GM12878 (cell line): Measurements from ENCODE around the gene LYZL1. TPM values are rescaled to one million over a fixed set of nuclear protein-coding genes. Genes with fewer than 3 reads are reported as not detected.

Experiments
- ATAC-seq: fragments of 200-7000 bp; cut with Tn5 transposase; 3 replicates; pipeline ENCODE4 v1.9.1; 2020; ENCODE audit warnings: mild to moderate bottlenecking, moderate library complexity
- BruUV-seq: library from RNA; stranded (reverse); fragments of 400-500 nt; replicated peaks from 2 replicates; lab custom pipeline; 2021; lab: Mats Ljungman, UMichigan
- CTCF ChIA-PET: fragments of 300-600 bp; sonication (Branson Sonifier 250); formaldehyde crosslinking; extraction: SDS; loops from one replicate; lab custom pipeline; 2021; ENCODE audit warnings: inconsistent platforms; lab: Yijun Ruan, JAX
- POLR2A ChIA-PET: fragments of 350-600 bp; formaldehyde crosslinking; extraction: SDS; loops from one replicate; lab custom pipeline; 2021; ENCODE audit warnings: inconsistent platforms; lab: Charles Lee
- RAD21 ChIA-PET: fragments of 300-600 bp; sonication (Branson Sonifier 250); formaldehyde crosslinking; loops from one replicate; lab custom pipeline; 2023; ENCODE audit warnings: antibody characterized with exemption; ENCODE audit not compliant: unreplicated experiment; lab: Charles Lee
- SMC1A ChIA-PET: fragments of 300-600 bp; sonication (Branson Sonifier 250); formaldehyde crosslinking; loops from one replicate; lab custom pipeline; 2023; ENCODE audit not compliant: unreplicated experiment, uncharacterized antibody; lab: Charles Lee
- DNase-seq: peaks from one replicate; pipeline ENCODE4 v3.0.0-alpha.2; 2011; ENCODE audit warnings: low read depth, low spot score
- FAIRE-seq: peaks from 3 replicates; lab custom pipeline; 2011; peaks lifted over from hg19 to GRCh38; lab: Jason Lieb, UNC
- H2AFZ ChIP-seq: 2 replicates; pipeline ENCODE4 v1.6.0; 2011; ENCODE audit warnings: low read depth, low read length, control low read depth; ENCODE audit not compliant: control insufficient read depth
- H3K27ac ChIP-seq: 2 replicates; pipeline ENCODE4 v1.5.1; 2011; ENCODE audit warnings: control low read depth; ENCODE audit not compliant: control insufficient read depth, insufficient read depth
- H3K27me3 ChIP-seq, 2 experiments: replicated peaks in 1 of 2; 2 replicates each; pipeline versions ENCODE4 v1.6.0 to v1.6.1; 2011; ENCODE audit warnings: low read length in 1 of 2; ENCODE audit not compliant: control insufficient read depth in 2 of 2, insufficient read depth in 2 of 2
- H3K36me3 ChIP-seq, 2 experiments: 2 replicates each; pipeline ENCODE4 v1.5.1; 2011; ENCODE audit warnings: low read length in 1 of 2; ENCODE audit not compliant: control insufficient read depth in 2 of 2, insufficient read depth in 2 of 2
- H3K4me1 ChIP-seq: 2 replicates; pipeline ENCODE4 v1.6.1; 2011; ENCODE audit warnings: mild to moderate bottlenecking, low read length, moderate library complexity, mixed read lengths; ENCODE audit not compliant: control insufficient read depth, insufficient read depth
- H3K4me2 ChIP-seq: 2 replicates; pipeline ENCODE4 v1.6.0; 2011; ENCODE audit warnings: control low read depth; ENCODE audit not compliant: control insufficient read depth, insufficient read depth
- H3K4me3 ChIP-seq: fragments of 200-600 bp; sonication (generic); 2 replicates; pipeline ENCODE4 v1.5.1; 2016
- H3K79me2 ChIP-seq: 2 replicates; pipeline ENCODE4 v1.6.0; 2011; ENCODE audit warnings: low read length; ENCODE audit not compliant: control insufficient read depth, insufficient read depth
- H3K9ac ChIP-seq: 2 replicates; pipeline ENCODE4 v1.8.0; 2011; ENCODE audit warnings: low read length, control low read depth, mixed read lengths; ENCODE audit not compliant: control insufficient read depth, insufficient read depth
- H3K9me3 ChIP-seq: replicated peaks from 3 replicates; pipeline ENCODE4 v1.5.1; 2011; ENCODE audit warnings: mild to moderate bottlenecking, low read length; ENCODE audit not compliant: control insufficient read depth, insufficient read depth
- H4K20me1 ChIP-seq: 2 replicates; pipeline ENCODE4 v1.6.0; 2011; ENCODE audit not compliant: control insufficient read depth, insufficient read depth
- CEBPZ ChIP-seq: fragments of 150-350 bp; IDR thresholded peaks from 2 replicates; pipeline ENCODE4 v1.6.1; 2016; ENCODE audit warnings: low read depth, low read length
- GABPA ChIP-seq: IDR thresholded peaks from 2 replicates; pipeline ENCODE4 v1.6.1; 2014; ENCODE audit warnings: antibody characterized with exemption, low read depth, mild to moderate bottlenecking, inconsistent platforms
- HCFC1 ChIP-seq: fragments of 150-350 bp; IDR thresholded peaks from 2 replicates; pipeline ENCODE4 v1.6.1; 2014; ENCODE audit warnings: low read length
- KAT2A ChIP-seq: conservative IDR thresholded peaks from 2 replicates; pipeline ENCODE4 v1.6.1; 2011; ENCODE audit warnings: low read depth, low read length; ENCODE audit not compliant: control insufficient read depth
- POLR2AphosphoS2 ChIP-seq: IDR thresholded peaks from 2 replicates; pipeline ENCODE4 v1.6.1; 2011; ENCODE audit warnings: low read depth, mild to moderate bottlenecking, low read length, improper control_type of control experiment, moderate library complexity
- RCOR1 ChIP-seq: conservative IDR thresholded peaks from 2 replicates; pipeline ENCODE4 v1.6.1; 2012; ENCODE audit warnings: low read depth, low read length, improper control_type of control experiment
- SMC3 ChIP-seq: IDR thresholded peaks from 2 replicates; pipeline ENCODE4 v1.6.1; 2011; ENCODE audit warnings: low read length, improper control_type of control experiment, borderline replicate concordance
- SREBF1 ChIP-seq: IDR thresholded peaks from 2 replicates; pipeline ENCODE4 v1.6.1; 2012; ENCODE audit warnings: mild to moderate bottlenecking, low read length
- ZBTB11 ChIP-seq: fragments of 450-650 bp; formaldehyde crosslinking; IDR thresholded peaks from 2 replicates; pipeline ENCODE4 v1.5.0; 2022; ENCODE audit warnings: mild to moderate bottlenecking, missing genetic modification characterization
- ZBTB40 ChIP-seq: fragments of 450-650 bp; IDR thresholded peaks from 2 replicates; pipeline ENCODE4 v1.6.1; 2016; ENCODE audit warnings: mild to moderate bottlenecking, moderate library complexity, borderline replicate concordance
- WGBS: methylation state at CpG from one replicate; pipeline ENCODE4 v1.1.6; 2016; ENCODE audit warnings: low lambda C conversion rate; ENCODE audit not compliant: insufficient replicate concordance, insufficient coverage; ENCODE audit errors: missing lambda C conversion rate; 5-methylcytosine and 5-hydroxymethylcytosine counted together
- in situ Hi-C: fragments of 300-500 bp; cut with MboI; formaldehyde crosslinking; loops from 9 replicates; pipeline ENCODE4 v1.14.3; 2018; ENCODE audit warnings: mixed read lengths
- intact Hi-C: fragments of 100-400 bp; cut with micrococcal nuclease; formaldehyde crosslinking; loops from one replicate; pipeline ENCODE4 v1.14.2; 2022; ENCODE audit not compliant: unreplicated experiment
- polyA plus RNA-seq, 11 experiments: library from polyadenylated mRNA; depleted of rRNA in 4 of 11; unstranded in 6 of 11; stranded (reverse) in 5 of 11; fragments of >200 nt; fragmentation: Nextera tagmentation in 4 of 11; fragmentation: Illumina TruSeq in 1 of 11; extraction: Ambion mirVana in 4 of 11; extraction: Trizol in 1 of 11; gene quantifications; 1 replicate in 1 of 11; 2 replicates in 10 of 11; pipeline versions ENCODE4 v1.2.1 to v1.2.3, GENCODE V29; 2011 to 2016; ENCODE audit warnings: inconsistent platforms in 2 of 11, missing spikeins in 2 of 11, low read depth in 1 of 11
- total RNA-seq, 4 experiments: library from RNA; depleted of rRNA in 3 of 4; stranded (reverse); fragments of >200 nt in 3 of 4; fragmentation: Illumina TruSeq in 1 of 4; extraction: Trizol in 1 of 4; gene quantifications; 2 replicates each; pipeline versions ENCODE4 v1.2.1 to v1.2.3, GENCODE V29; 2013 to 2021

The LYZL1 gene
- total and polyA plus RNA-seq, 10 of the 15 experiments (the other 5 are each of a cell fraction or from before 2014, with no cell fraction given), result not detected

GRCh38 chr10:29270883-29271282 lies 18.0 kb upstream of the LYZL1 start (continued):
- TF ChIP-seq ZBTB40 (no peak), KAT2A (no peak), POLR2AphosphoS2 (no peak), CEBPZ (no peak)

GRCh38 chr10:29271877-29272276 lies 17.0 kb upstream of the LYZL1 start:
- 28% methylated on average over 2 of the region's 2 CpGs for WGBS
- FAIRE-seq, result no peak
- intact Hi-C loops, result no loop called here
- H3K9me3 ChIP-seq, result no peaks in the 10 kb centered on the region
- no TSS peak for BruUV-seq
- no peak for TF ChIP-seq POLR2AphosphoS2
- TF ChIP-seq RCOR1, result no peak
- TF ChIP-seq SREBF1, result no peak
- TF ChIP-seq GABPA, result no peak
- no peak for TF ChIP-seq SMC3
- no peak for TF ChIP-seq HCFC1
- no peak for TF ChIP-seq ZBTB11 (CRISPR knock-in tag)
- no peaks in the 10 kb centered on the region for H3K27me3 ChIP-seq
- no peak overlapping the region for H3K27ac ChIP-seq
- no peaks in the 10 kb centered on the region for H3K4me1 ChIP-seq
- no peaks in the 10 kb centered on the region for H4K20me1 ChIP-seq
- ChIA-PET POLR2A (no interaction called here), CTCF (no interaction called here), RAD21 (no interaction called here), SMC1A (no interaction called here)
- no peak overlapping the region for H3K4me3 ChIP-seq
- in situ Hi-C loops, result no loop called here
- H3K9ac ChIP-seq, result no peak overlapping the region
- DNase-seq, result no peak
- H3K79me2 ChIP-seq, result no peaks in the 10 kb centered on the region
- no peaks in the 10 kb centered on the region for H3K36me3 ChIP-seq
- H3K4me2 ChIP-seq, result no peak overlapping the region
- no peak overlapping the region for H2AFZ ChIP-seq
- no peak for ATAC-seq
